SK-N-SH treated with all-trans-retinoic acid at 6 μM for 48 hours (cell line): ENCODE data around the gene PIEZO1.

Experiments
- ATAC-seq: fragments of 200-7000 bp; cut with Tn5 transposase; 3 replicates; pipeline ENCODE4 v1.9.1; 2020; ENCODE audit warnings: mild to moderate bottlenecking, moderate library complexity
- ARNTL ChIP-seq: fragments of 450-650 bp; formaldehyde crosslinking; IDR thresholded peaks from 2 replicates; pipeline ENCODE4 v1.5.0; 2020; ENCODE audit warnings: low read depth, mild to moderate bottlenecking, moderate library complexity, borderline replicate concordance
- BACH2 ChIP-seq: fragments of 250-450 bp; sonication (Bioruptor Pico); IDR thresholded peaks from 2 replicates; pipeline ENCODE4 v1.9.0; 2021; ENCODE audit warnings: mild to moderate bottlenecking, borderline replicate concordance
- CSDC2 ChIP-seq: fragments of 250-450 bp; sonication (Bioruptor Pico); IDR thresholded peaks from 2 replicates; pipeline ENCODE4 v1.5.0; 2020; ENCODE audit warnings: mild to moderate bottlenecking, moderate library complexity
- ESRRG ChIP-seq: fragments of 250-450 bp; sonication (Bioruptor Pico); IDR thresholded peaks from 2 replicates; pipeline ENCODE4 v1.6.1; 2021; ENCODE audit warnings: mild to moderate bottlenecking
- GLIS3 ChIP-seq: fragments of 250-450 bp; sonication (Bioruptor Pico); IDR thresholded peaks from 2 replicates; pipeline ENCODE4 v1.5.0; 2020; ENCODE audit warnings: mild to moderate bottlenecking, moderate library complexity
- ISL1 ChIP-seq: fragments of 250-450 bp; sonication (Bioruptor Pico); IDR thresholded peaks from 2 replicates; pipeline ENCODE4 v2.1.2; 2022; ENCODE audit warnings: mild to moderate bottlenecking, moderate library complexity
- OSR1 ChIP-seq: fragments of 250-450 bp; sonication (Bioruptor Pico); IDR thresholded peaks from 2 replicates; pipeline ENCODE4 v1.8.0; 2022; ENCODE audit warnings: moderate library complexity, mild to moderate bottlenecking, inconsistent platforms
- PATZ1 ChIP-seq: fragments of 250-450 bp; sonication (Bioruptor Pico); IDR thresholded peaks from 2 replicates; pipeline ENCODE4 v1.8.0; 2020; ENCODE audit warnings: mild to moderate bottlenecking, moderate library complexity, borderline replicate concordance
- POU6F1 ChIP-seq: fragments of 250-450 bp; sonication (Bioruptor Pico); IDR thresholded peaks from 2 replicates; pipeline ENCODE4 v1.8.0; 2021; ENCODE audit warnings: low read depth, mild to moderate bottlenecking, moderate library complexity, borderline replicate concordance
- PPARA ChIP-seq: fragments of 250-450 bp; sonication (Bioruptor Pico); IDR thresholded peaks from 2 replicates; pipeline ENCODE4 v1.5.0; 2020; ENCODE audit warnings: mild to moderate bottlenecking, borderline replicate concordance
- RARB ChIP-seq: fragments of 250-450 bp; sonication (Bioruptor Pico); IDR thresholded peaks from 2 replicates; pipeline ENCODE4 v1.8.0; 2021; ENCODE audit warnings: mild to moderate bottlenecking, moderate library complexity
- SNAI2 ChIP-seq: fragments of 250-450 bp; sonication (Bioruptor Pico); IDR thresholded peaks from 2 replicates; pipeline ENCODE4 v1.5.0; 2020; ENCODE audit warnings: mild to moderate bottlenecking, moderate library complexity
- TCF4 ChIP-seq: fragments of 250-450 bp; sonication (Bioruptor Pico); IDR thresholded peaks from 2 replicates; pipeline ENCODE4 v1.8.0; 2021; ENCODE audit warnings: mild to moderate bottlenecking, moderate library complexity, borderline replicate concordance
- TOX ChIP-seq: fragments of 250-450 bp; sonication (Bioruptor Pico); IDR thresholded peaks from 2 replicates; pipeline ENCODE4 v1.8.0; 2021; ENCODE audit warnings: mild to moderate bottlenecking, moderate library complexity, borderline replicate concordance
- ZC3H10 ChIP-seq: fragments of 250-450 bp; sonication (Bioruptor Pico); IDR thresholded peaks from 2 replicates; pipeline ENCODE4 v1.5.1; 2021; ENCODE audit warnings: mild to moderate bottlenecking, moderate library complexity
- ZFP3 ChIP-seq: fragments of 250-450 bp; sonication (Bioruptor Pico); IDR thresholded peaks from 2 replicates; pipeline ENCODE4 v1.5.0; 2020; ENCODE audit warnings: mild to moderate bottlenecking, moderate library complexity
- ZFP30 ChIP-seq: fragments of 450-650 bp; formaldehyde crosslinking; IDR thresholded peaks from 2 replicates; pipeline ENCODE4 v1.5.0; 2022; ENCODE audit warnings: mild to moderate bottlenecking, moderate library complexity
- ZNF565 ChIP-seq: fragments of 450-650 bp; formaldehyde crosslinking; conservative IDR thresholded peaks from 2 replicates; pipeline ENCODE4 v1.5.0; 2020; ENCODE audit warnings: low read depth, mild to moderate bottlenecking, moderate library complexity
- ZNF70 ChIP-seq: fragments of 450-650 bp; formaldehyde crosslinking; IDR thresholded peaks from 2 replicates; pipeline ENCODE4 v1.5.0; 2020; ENCODE audit warnings: mild to moderate bottlenecking, moderate library complexity
- ZNF8 ChIP-seq: fragments of 450-650 bp; formaldehyde crosslinking; IDR thresholded peaks from 2 replicates; pipeline ENCODE4 v1.5.0; 2020; ENCODE audit warnings: mild to moderate bottlenecking, moderate library complexity
- TF ChIP-seq, protein P1 (sequence below): fragments of 250-450 bp; sonication (Bioruptor Pico); IDR thresholded peaks from 2 replicates; pipeline ENCODE4 v1.5.1; 2021; ENCODE audit warnings: mild to moderate bottlenecking, moderate library complexity
- TF ChIP-seq, protein P2 (sequence below): fragments of 250-450 bp; sonication (Bioruptor Pico); IDR thresholded peaks from 2 replicates; pipeline ENCODE4 v1.5.0; 2020; ENCODE audit warnings: mild to moderate bottlenecking, moderate library complexity

PIEZO1 gene

DNA sequence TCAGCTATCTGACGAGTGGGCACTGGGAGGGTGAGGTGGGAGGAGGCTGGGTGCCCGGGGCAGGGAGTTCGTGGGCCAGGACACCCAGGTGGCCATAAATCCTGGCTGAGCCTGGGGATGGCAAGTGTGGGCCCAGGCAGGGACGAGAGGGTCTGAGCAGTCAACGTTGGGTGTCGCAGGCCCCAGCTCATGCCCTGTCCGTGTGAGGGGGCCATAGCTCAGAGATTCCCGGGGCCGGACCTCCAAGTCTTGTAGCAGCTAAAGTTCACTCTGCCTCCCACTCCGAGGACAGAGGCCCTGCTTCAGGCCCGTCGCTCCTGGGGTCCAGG is 44.3 kb downstream of the PIEZO1 start:
- TF ChIP-seq SNAI2 (CRISPR knock-in tag) = no peak
- no peak for TF ChIP-seq PPARA
- TF ChIP-seq ZFP3 = no peak
- TF ChIP-seq PATZ1 (CRISPR knock-in tag) = no peak
- TF ChIP-seq ZFP30 = no peak
- no peak for TF ChIP-seq ZNF8 (CRISPR knock-in tag)
- TF ChIP-seq ZNF70 (CRISPR knock-in tag) = no peak
- no peak for TF ChIP-seq ESRRG
- TF ChIP-seq BACH2 (CRISPR knock-in tag) = no peak
- TF ChIP-seq ARNTL (CRISPR knock-in tag) = no peak
- TF ChIP-seq RARB (CRISPR knock-in tag) = no peak
- TF ChIP-seq, protein P1, sequence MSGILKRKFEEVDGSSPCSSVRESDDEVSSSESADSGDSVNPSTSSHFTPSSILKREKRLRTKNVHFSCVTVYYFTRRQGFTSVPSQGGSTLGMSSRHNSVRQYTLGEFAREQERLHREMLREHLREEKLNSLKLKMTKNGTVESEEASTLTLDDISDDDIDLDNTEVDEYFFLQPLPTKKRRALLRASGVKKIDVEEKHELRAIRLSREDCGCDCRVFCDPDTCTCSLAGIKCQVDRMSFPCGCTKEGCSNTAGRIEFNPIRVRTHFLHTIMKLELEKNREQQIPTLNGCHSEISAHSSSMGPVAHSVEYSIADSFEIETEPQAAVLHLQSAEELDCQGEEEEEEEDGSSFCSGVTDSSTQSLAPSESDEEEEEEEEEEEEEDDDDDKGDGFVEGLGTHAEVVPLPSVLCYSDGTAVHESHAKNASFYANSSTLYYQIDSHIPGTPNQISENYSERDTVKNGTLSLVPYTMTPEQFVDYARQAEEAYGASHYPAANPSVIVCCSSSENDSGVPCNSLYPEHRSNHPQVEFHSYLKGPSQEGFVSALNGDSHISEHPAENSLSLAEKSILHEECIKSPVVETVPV (CRISPR knock-in tag) = no peak
- no peak for TF ChIP-seq OSR1 (CRISPR knock-in tag)
- TF ChIP-seq TOX = no peak
- no peak for TF ChIP-seq ZNF565
- TF ChIP-seq ISL1 = no peak
- TF ChIP-seq POU6F1 (CRISPR knock-in tag) = no peak
- TF ChIP-seq, all 23 proteins: peak for 0

DNA sequence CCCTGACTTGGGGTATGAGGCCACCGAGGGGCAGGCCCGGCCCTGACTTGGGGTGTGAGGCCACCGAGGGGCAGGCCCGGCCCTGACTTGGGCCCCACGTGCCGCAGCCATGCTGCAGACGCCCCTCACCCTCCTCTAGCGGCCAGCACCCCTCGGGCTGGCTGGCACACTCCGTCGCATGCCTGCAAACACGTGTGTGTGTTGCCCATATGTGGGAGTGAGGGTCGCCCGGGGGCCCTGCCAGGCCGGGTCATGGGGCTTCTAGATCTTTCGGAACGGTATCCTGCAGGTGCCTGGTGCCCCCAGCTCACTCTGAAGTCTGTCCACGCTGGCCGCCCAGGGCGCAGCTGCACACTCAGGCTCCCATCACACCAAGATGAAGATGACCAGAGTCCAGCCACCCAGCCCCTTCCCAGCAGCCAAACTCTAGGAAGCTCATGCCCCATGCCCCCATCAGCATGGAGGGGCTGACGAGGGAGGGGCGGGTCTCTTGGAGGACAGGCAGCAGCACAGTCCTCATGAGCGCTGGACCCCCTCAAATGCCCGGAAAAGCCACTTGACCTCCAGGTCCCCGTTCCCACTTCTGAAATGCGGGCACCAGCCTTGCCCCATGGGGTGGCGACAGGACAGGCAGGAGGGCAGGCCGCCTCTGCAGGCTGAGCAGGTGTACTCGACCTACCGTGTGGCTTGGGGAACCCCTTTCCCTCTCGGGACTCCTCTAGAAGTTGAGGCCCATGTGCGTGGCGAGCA is 44.9 kb downstream of the PIEZO1 start:
- TF ChIP-seq GLIS3 (CRISPR knock-in tag) (no peak), ZFP3 (no peak), ZNF565 (no peak), SNAI2 (CRISPR knock-in tag) (no peak), PATZ1 (CRISPR knock-in tag) (no peak), ZNF70 (CRISPR knock-in tag) (no peak)
- TF ChIP-seq, protein P1 (CRISPR knock-in tag) = no peak
- no peak for ATAC-seq

More for the DNA sequence above, 44.3 kb downstream of the PIEZO1 start:
- no peak for ATAC-seq

DNA sequence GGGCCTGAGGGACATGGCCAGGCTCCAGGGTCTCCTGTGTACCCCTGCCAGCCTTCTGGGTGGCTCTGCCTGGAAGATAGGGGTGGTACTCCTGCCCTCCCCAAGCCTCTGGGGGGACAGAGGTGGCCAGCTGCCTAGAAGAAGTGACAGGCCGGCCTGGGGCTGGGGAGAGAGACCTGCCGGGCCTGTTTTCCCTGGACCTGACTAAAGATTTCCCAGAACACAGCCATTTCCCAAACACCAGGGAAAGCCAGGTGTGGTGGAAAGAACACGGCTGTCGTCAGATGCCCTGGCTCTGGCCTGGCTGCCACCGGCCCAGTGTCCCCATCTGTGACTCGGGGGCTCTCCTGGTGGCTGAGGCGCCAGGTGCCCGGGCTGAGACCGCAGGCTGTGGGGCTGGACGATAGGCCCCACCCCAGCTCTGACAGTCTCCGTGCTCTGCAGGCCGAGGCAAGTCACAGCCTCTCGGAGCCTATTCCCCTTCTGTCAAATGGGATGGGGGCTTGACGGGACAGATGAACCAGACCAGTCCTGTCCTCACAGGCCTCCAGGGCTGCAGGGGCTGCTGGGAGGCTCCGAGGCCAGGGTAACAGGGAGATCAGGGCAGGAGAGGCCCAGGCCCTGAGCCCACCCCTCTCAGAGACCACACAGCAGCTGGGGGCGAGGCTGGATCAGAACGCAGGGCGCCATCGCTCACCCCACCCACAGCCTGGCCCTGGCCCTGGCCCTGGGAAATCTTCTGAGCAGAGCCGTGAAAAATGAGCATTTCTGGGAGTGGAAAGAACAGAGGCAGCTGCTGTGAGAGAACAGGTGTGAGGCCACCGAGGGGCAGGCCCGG is 45.7 kb downstream of the PIEZO1 start:
- ATAC-seq = no peak
- TF ChIP-seq GLIS3 (CRISPR knock-in tag) = no peak
- TF ChIP-seq RARB (CRISPR knock-in tag) = no peak
- TF ChIP-seq ZNF8 (CRISPR knock-in tag) = no peak
- TF ChIP-seq ZC3H10 (CRISPR knock-in tag) = no peak
- no peak for TF ChIP-seq PPARA
- no peak for TF ChIP-seq ARNTL (CRISPR knock-in tag)
- TF ChIP-seq SNAI2 (CRISPR knock-in tag) = no peak
- TF ChIP-seq OSR1 (CRISPR knock-in tag) = no peak
- TF ChIP-seq, protein P1 (CRISPR knock-in tag) = no peak
- no peak for TF ChIP-seq CSDC2 (CRISPR knock-in tag)
- no peak for TF ChIP-seq TCF4 (CRISPR knock-in tag)
- TF ChIP-seq, protein P2, sequence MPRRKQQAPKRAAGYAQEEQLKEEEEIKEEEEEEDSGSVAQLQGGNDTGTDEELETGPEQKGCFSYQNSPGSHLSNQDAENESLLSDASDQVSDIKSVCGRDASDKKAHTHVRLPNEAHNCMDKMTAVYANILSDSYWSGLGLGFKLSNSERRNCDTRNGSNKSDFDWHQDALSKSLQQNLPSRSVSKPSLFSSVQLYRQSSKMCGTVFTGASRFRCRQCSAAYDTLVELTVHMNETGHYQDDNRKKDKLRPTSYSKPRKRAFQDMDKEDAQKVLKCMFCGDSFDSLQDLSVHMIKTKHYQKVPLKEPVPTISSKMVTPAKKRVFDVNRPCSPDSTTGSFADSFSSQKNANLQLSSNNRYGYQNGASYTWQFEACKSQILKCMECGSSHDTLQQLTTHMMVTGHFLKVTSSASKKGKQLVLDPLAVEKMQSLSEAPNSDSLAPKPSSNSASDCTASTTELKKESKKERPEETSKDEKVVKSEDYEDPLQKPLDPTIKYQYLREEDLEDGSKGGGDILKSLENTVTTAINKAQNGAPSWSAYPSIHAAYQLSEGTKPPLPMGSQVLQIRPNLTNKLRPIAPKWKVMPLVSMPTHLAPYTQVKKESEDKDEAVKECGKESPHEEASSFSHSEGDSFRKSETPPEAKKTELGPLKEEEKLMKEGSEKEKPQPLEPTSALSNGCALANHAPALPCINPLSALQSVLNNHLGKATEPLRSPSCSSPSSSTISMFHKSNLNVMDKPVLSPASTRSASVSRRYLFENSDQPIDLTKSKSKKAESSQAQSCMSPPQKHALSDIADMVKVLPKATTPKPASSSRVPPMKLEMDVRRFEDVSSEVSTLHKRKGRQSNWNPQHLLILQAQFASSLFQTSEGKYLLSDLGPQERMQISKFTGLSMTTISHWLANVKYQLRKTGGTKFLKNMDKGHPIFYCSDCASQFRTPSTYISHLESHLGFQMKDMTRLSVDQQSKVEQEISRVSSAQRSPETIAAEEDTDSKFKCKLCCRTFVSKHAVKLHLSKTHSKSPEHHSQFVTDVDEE (CRISPR knock-in tag) = no peak
- no peak for TF ChIP-seq ZNF565
